Thoracic aorta (tissue), 2 donors: Measurements from ENCODE around the gene RBM25. TPM values are rescaled to one million over a fixed set of nuclear protein-coding genes. Genes with fewer than 3 reads are reported as not detected.
"Not testable (repeated sequence)": the region's sequence is repeated elsewhere in the genome, so short reads cannot be mapped to it uniquely, and the experiment has no call there.

ENCODE experiments used
- ATAC-seq: fragments of 150-250 bp; one replicate; pipeline ENCODE4 v1.8.0; 2017; ENCODE audit warnings: low read depth; ENCODE audit not compliant: insufficient number of reproducible peaks, low FRiP score
- DNase-seq: peaks from one replicate; pipeline ENCODE4 v3.0.0-alpha.2; 2020; ENCODE audit warnings: low spot score
- H3K27ac ChIP-seq, 2 donors: fragments of 200-600 bp; sonication (generic); 1 replicate in 1 of 2; 2 replicates in 1 of 2; pipeline ENCODE4 v1.5.1; 2016; ENCODE audit warnings: mild to moderate bottlenecking in 2 of 2, moderate library complexity in 2 of 2
- H3K27me3 ChIP-seq: fragments of 200-600 bp; sonication (generic); replicated peaks from 2 replicates; pipeline ENCODE4 v1.6.0; 2016; ENCODE audit warnings: mild to moderate bottlenecking; ENCODE audit not compliant: insufficient read depth
- H3K36me3 ChIP-seq: fragments of 200-600 bp; sonication (generic); one replicate; pipeline ENCODE4 v1.5.1; 2016
- H3K4me1 ChIP-seq, 2 donors: fragments of 200-600 bp; sonication (generic); 1 replicate in 1 of 2; 2 replicates in 1 of 2; pipeline versions ENCODE4 v1.5.1 to v1.6.0; 2016; ENCODE audit warnings: low read depth in 2 of 2, mild to moderate bottlenecking in 1 of 2; ENCODE audit not compliant: control insufficient read depth in 1 of 2
- H3K4me3 ChIP-seq: fragments of 200-600 bp; sonication (generic); 2 replicates; pipeline ENCODE4 v1.5.1; 2016; ENCODE audit warnings: mild to moderate bottlenecking
- H3K9me3 ChIP-seq: fragments of 200-600 bp; sonication (generic); 2 replicates; pipeline ENCODE4 v1.5.1; 2016
- total RNA-seq, 2 donors: library from RNA; depleted of rRNA; stranded (reverse); fragments of >200 nt; gene quantifications; one replicate each; pipeline versions ENCODE4 v1.1.0 to v1.2.3, GENCODE V29; 2016
- TF ChIP-seq, protein P1 (sequence below): fragments of 200-600 bp; sonication (generic); IDR thresholded peaks from one replicate; pipeline ENCODE4 v1.5.1; 2019; ENCODE audit warnings: antibody characterized with exemption

The RBM25 gene
- total RNA-seq, 2 donors from 2014 or later: 49.3 to 126 TPM

DNA sequence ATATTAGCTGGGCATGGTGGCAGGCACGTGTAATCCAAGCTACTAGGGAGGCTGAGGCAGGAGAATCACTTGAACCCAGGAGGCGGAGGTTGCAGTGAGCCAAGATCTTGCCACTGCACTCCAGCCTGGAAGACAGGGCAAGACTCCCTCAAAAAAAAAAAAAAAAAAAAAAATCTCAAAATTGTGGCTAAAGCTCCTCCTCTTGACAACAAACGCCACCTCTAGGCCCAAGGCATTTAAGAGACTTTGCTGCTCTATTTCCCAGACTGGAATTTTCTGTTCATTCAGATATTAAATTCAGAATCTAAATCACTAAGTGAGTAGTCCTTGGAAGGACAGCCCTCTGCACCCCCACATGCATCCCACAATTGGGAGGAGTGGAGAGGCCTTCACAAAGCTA lies 32.8 kb upstream of the RBM25 start:
- no peaks in the 10 kb centered on the region for H3K27me3 ChIP-seq
- DNase-seq: no peak
- H3K27ac ChIP-seq: no peak overlapping the region
- peak overlapping the region; percentile 90 for H3K4me3 ChIP-seq
- no peaks in the 10 kb centered on the region for H3K9me3 ChIP-seq
- ATAC-seq: no peak
- TF ChIP-seq, protein P1, sequence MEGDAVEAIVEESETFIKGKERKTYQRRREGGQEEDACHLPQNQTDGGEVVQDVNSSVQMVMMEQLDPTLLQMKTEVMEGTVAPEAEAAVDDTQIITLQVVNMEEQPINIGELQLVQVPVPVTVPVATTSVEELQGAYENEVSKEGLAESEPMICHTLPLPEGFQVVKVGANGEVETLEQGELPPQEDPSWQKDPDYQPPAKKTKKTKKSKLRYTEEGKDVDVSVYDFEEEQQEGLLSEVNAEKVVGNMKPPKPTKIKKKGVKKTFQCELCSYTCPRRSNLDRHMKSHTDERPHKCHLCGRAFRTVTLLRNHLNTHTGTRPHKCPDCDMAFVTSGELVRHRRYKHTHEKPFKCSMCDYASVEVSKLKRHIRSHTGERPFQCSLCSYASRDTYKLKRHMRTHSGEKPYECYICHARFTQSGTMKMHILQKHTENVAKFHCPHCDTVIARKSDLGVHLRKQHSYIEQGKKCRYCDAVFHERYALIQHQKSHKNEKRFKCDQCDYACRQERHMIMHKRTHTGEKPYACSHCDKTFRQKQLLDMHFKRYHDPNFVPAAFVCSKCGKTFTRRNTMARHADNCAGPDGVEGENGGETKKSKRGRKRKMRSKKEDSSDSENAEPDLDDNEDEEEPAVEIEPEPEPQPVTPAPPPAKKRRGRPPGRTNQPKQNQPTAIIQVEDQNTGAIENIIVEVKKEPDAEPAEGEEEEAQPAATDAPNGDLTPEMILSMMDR: no peak
- H3K36me3 ChIP-seq: peaks cover 8% of the 10 kb centered on the region
- peaks cover 27 to 41% of the 10 kb centered on the region in 2 donors for H3K4me1 ChIP-seq

DNA sequence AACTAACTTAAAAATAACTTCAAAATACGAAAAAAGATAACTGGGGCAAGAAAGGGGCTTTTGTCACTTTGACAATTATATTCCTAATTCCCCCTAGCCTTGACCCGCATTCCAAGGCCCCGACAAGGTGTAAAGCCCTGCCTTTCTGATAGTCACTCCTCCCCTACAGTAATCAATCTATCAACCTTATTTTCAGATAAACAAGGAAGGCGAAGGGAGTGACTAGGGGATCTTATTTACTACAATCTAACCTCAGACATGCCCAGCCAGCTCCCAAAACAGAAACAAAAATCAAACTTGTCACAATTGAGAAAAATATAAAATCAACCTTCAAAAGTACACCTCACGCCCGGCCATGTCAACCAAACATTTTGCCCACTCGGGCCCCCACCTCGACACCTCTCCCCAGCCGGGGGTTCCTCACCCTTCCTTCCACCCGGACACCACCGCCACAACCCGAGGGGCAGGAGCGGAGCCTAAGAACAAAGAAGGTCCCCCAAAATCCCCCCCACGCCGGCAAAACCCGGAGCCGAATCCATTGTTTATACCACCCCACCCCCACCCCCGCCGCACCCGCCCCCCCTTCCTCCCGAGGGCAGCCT lies 32.0 kb upstream of the RBM25 start:
- Histone ChIP-seq H3K4me1 (peaks cover 27 to 40% of the 10 kb centered on the region in 2 donors), H3K36me3 (peaks cover 8% of the 10 kb centered on the region), H3K27me3 (no peaks in the 10 kb centered on the region), H3K9me3 (no peaks in the 10 kb centered on the region), H3K27ac (peak overlapping the region in 1 of 2 donors; percentile 65), H3K4me3 (peak overlapping the region; percentile 90)
- ATAC-seq (no peak), DNase-seq (peak; percentile 4)
- TF ChIP-seq, protein P1: no peak

DNA sequence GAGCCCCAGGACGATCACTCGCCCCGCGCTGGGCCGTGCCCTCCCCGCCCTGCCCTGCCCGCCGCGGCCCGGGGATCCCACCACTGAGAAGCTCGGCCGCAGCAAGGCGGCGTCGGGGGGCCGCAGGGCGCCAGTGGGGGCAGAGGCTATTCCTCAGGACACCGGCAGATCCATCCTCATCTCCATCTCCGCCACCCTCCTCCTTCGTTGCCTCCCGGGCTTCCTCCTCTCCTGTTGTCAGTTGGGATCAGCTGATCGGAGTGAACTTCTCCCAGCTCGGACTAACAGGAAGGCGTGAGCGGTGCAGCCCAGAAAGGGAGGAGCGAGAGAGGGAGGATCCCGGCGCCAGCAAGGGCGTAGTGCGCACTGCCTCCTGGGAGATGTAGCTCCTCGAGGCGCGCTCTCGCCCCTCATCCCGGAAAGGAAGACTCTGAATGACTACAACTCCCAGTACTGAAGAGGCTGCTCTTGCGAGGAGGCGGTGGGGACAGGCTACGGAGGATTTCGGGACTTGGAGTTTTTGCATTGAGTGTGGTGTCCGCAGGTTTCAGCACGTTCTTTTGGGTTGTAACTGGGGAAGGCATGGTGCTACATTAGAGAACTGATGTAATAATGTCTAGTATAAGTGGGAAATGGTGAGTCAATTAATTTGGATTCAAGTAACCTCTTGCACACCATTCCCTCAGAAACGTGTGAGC lies 31.3 kb upstream of the RBM25 start, which contains the start of gene ZFYVE1:
Gene ZFYVE1 (minus strand): TSS at position 262 of the 698 bp plus-strand sequence. CDS start 2,598 bp downstream, outside the sequence.
- peak within 1 kb of the TSS; percentile 65 to 74 for H3K27ac ChIP-seq
- TF ChIP-seq, protein P1: no peak
- no peaks in the 10 kb centered on the region for H3K27me3 ChIP-seq
- H3K4me3 ChIP-seq: peak within 1 kb of the TSS; percentile 90
- peaks cover 23 to 33% of the 10 kb centered on the region in 2 donors for H3K4me1 ChIP-seq
- H3K36me3 ChIP-seq: peaks cover 8% of the 10 kb centered on the region
- peak; percentile 98 for ATAC-seq
- DNase-seq: peak; percentile 92
- no peaks in the 10 kb centered on the region for H3K9me3 ChIP-seq

DNA sequence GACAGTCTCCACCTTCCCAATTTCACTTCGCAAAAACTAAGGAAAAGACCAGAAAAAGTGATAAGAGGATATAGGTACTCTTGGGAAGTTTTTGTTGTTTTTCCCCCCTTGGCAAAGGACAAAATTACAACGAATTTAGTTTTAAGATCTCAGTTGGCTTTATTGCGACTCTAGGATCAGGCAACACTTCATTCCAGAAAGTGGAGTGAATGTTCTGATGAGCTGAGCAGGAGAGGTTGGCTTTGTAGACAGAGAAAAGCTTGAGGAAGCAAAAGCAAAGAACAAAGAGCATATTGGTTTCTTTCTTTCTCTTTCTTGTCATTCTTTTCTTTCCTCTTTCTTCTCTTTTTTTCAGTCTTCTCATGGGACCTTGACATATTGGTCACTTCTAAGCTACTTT lies 30.8 kb upstream of the RBM25 start:
- TF ChIP-seq, protein P1: no peak
- Histone ChIP-seq H3K27me3 (no peaks in the 10 kb centered on the region), H3K27ac (no peak overlapping the region), H3K4me1 (peaks cover 18 to 28% of the 10 kb centered on the region in 2 donors), H3K36me3 (peaks cover 8% of the 10 kb centered on the region), H3K4me3 (peak overlapping the region; percentile 90), H3K9me3 (no peaks in the 10 kb centered on the region)
- DNase-seq (no peak), ATAC-seq (no peak)

DNA sequence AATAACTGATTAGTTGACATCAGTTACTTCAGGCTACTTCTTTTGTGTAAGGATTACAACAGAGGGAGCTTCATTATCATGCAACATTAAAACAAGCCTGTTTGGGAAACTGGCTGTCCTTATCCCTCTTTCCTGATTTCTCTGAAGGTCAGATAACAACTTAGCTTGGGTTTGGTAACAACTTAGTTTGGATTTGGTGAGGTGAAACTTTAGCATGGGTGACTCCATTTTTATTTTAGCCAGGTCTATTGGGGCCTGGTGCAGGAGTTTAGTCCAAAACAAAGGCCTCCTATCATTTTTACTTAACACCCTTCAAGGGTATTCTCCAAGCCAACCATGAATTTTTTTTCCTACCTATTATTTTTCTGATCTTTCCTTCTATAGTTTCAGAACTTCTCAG lies 30.4 kb upstream of the RBM25 start:
- Histone ChIP-seq H3K27me3 (no peaks in the 10 kb centered on the region), H3K4me3 (no peak overlapping the region), H3K36me3 (peaks cover 8% of the 10 kb centered on the region), H3K4me1 (peaks cover 15 to 25% of the 10 kb centered on the region in 2 donors), H3K9me3 (no peaks in the 10 kb centered on the region), H3K27ac (no peak overlapping the region)
- TF ChIP-seq, protein P1: no peak
- ATAC-seq (no peak), DNase-seq (no peak)

DNA sequence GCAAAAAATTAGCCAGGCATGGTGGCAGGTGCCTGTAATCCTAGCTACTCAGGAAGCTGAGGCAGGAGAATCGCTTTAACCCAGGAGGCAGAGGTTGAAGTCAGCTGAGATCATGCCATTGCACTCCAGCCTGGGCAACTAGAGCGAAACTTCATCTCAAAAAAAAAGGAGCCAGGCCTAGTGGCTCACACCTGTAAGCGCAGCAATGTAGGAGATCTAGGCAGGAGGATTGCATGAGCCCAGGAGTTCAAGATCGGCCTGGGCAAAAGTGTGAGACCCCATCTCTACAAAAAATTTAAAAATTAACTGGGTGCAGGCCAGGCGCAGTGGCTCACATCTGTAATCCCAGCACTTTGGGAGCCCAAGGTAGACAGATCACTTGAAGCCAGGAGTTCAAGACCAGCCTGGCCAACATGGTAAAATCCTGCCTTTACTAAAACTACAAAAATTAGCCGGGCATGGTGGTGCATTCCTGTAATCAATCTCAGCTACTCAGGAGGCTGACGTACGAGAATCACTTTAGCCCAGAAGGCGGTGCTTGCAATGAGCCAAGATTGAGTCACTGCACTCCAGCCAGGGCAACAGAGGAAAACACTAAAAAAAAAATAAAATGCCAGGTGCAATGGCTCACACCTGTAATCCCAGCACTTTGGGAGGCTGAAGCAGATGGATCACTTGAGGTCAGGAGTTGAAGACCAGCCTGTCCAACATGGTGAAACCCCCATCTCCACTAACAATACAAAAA lies 21.5 kb upstream of the RBM25 start:
- not testable (repeated sequence) for H3K4me1 ChIP-seq, H3K4me3 ChIP-seq, DNase-seq, H3K27me3 ChIP-seq, H3K27ac ChIP-seq, H3K9me3 ChIP-seq, ATAC-seq, H3K36me3 ChIP-seq
